Measurements from ENCODE around the gene METTL27. TPM values are rescaled to one million over a fixed set of nuclear protein-coding genes. Genes with fewer than 3 reads are reported as not detected.

METTL27 gene
- polyA plus RNA-seq, 3 donors, result 1.1 to 2.1 (median 1.2) TPM

GRCh38 chr7:73829921-73830680 is 12.2 kb downstream of the METTL27 start:
- no peak overlapping the region for H3K4me3 ChIP-seq (replicated peaks in 1 of 3; ENCODE audit: low read depth in 2 of 3, low read length in 3 of 3)
- H3K27ac Mint-ChIP-seq, result no peak overlapping the region
- no peak for DNase-seq
- peaks cover 45% of the 10 kb centered on the region for H3K4me1 Mint-ChIP-seq
- H4K20me1 ChIP-seq (ENCODE audit: insufficient read depth, low read length), result no peaks in the 10 kb centered on the region
- WGBS (ENCODE audit: insufficient coverage), result 88% methylated on average over 4 of the region's 13 CpGs
- no peaks in the 10 kb centered on the region for H3K9me3 ChIP-seq (replicated peaks in 1 of 2; ENCODE audit: control insufficient read depth in 1 of 2, insufficient read depth in 1 of 2, low read length in 2 of 2)
- H3K36me3 ChIP-seq (replicated peaks in 1 of 2; ENCODE audit: control insufficient read depth in 1 of 2, insufficient read depth in 2 of 2, low read length in 2 of 2), result no peaks in the 10 kb centered on the region
- peak overlapping the region in 1 of 2 donors; percentile 13 for H3K4me3 Mint-ChIP-seq
- no peaks in the 10 kb centered on the region for H3K79me2 ChIP-seq (ENCODE audit: insufficient read depth, low read length)
- no peak for TF ChIP-seq CTCF (IDR thresholded peaks at IDR 0.05)
- peaks cover 38 to 51% of the 10 kb centered on the region in 2 donors for H3K4me1 ChIP-seq (ENCODE audit: control insufficient read depth in 1 of 2, insufficient read depth in 2 of 2, low read length in 2 of 2)
- no peak overlapping the region for H2AFZ ChIP-seq (ENCODE audit: insufficient read depth, low read depth, low read length, poor library complexity, severe bottlenecking)
- H3K9ac ChIP-seq (ENCODE audit: insufficient read depth, low read length, poor library complexity, severe bottlenecking), result no peak overlapping the region
- no peak overlapping the region for H3K27ac ChIP-seq (ENCODE audit: low read depth in 1 of 2, low read length in 2 of 2)
- intact Hi-C loops (cut with micrococcal nuclease), result loop anchor here in 1 of 2 donors (5.0 to 10.0 kb wide), 2 partner anchors 32 to 55 kb away; partner anchors contain the start of genes CLDN3 and TMEM270
- H3K36me3 Mint-ChIP-seq, result peaks cover 0 to 2% of the 10 kb centered on the region in 2 donors
- H3K27me3 ChIP-seq (ENCODE audit: control insufficient read depth in 2 of 2, insufficient read depth in 2 of 2, low read length in 2 of 2), result peaks cover 0 to 17% of the 10 kb centered on the region in 2 donors
- no peak overlapping the region for H3K4me2 ChIP-seq (replicated peaks; ENCODE audit: extremely low read depth, low read length, poor library complexity, severe bottlenecking)
- H3K9me3 Mint-ChIP-seq, result peaks cover 0 to 2% (median 0%) of the 10 kb centered on the region in 7 donors
- peaks cover 24 to 39% (median 29%) of the 10 kb centered on the region in 3 donors for H3K27me3 Mint-ChIP-seq (ENCODE audit: low read depth in 3 of 3)

GRCh38 chr7:73829505-73829904 is 12.8 kb downstream of the METTL27 start:
- no peak overlapping the region for H2AFZ ChIP-seq (ENCODE audit: insufficient read depth, low read depth, low read length, poor library complexity, severe bottlenecking)
- peaks cover 0 to 2% of the 10 kb centered on the region in 2 donors for H3K36me3 Mint-ChIP-seq
- H3K4me3 Mint-ChIP-seq, result peak overlapping the region in 1 of 2 donors; percentile 13
- whole genome bisulfite sequencing (ENCODE audit: insufficient coverage), result 89% methylated on average over 7 of the region's 7 CpGs
- H3K4me3 ChIP-seq (replicated peaks in 1 of 3; ENCODE audit: low read depth in 2 of 3, low read length in 3 of 3), result no peak overlapping the region
- H3K4me2 ChIP-seq (replicated peaks; ENCODE audit: extremely low read depth, low read length, poor library complexity, severe bottlenecking), result no peak overlapping the region
- no peaks in the 10 kb centered on the region for H3K9me3 ChIP-seq (replicated peaks in 1 of 2; ENCODE audit: control insufficient read depth in 1 of 2, insufficient read depth in 1 of 2, low read length in 2 of 2)
- TF ChIP-seq CTCF (IDR thresholded peaks at IDR 0.05), result no peak
- no peaks in the 10 kb centered on the region for H3K79me2 ChIP-seq (ENCODE audit: insufficient read depth, low read length)
- H3K27me3 ChIP-seq (ENCODE audit: control insufficient read depth in 2 of 2, insufficient read depth in 2 of 2, low read length in 2 of 2), result peaks cover 0 to 17% of the 10 kb centered on the region in 2 donors
- H3K9me3 Mint-ChIP-seq, result peaks cover 0 to 2% (median 0%) of the 10 kb centered on the region in 7 donors
- no peaks in the 10 kb centered on the region for H4K20me1 ChIP-seq (ENCODE audit: insufficient read depth, low read length)
- intact Hi-C loops (cut with micrococcal nuclease), result loop anchor here in 1 of 2 donors (5.0 to 10.0 kb wide), 2 partner anchors 33 to 55 kb away; partner anchors contain the start of genes CLDN3 and TMEM270
- no peak overlapping the region for H3K27ac Mint-ChIP-seq
- H3K27me3 Mint-ChIP-seq (ENCODE audit: low read depth in 3 of 3), result peaks cover 26 to 45% (median 31%) of the 10 kb centered on the region in 3 donors
- no peaks in the 10 kb centered on the region for H3K36me3 ChIP-seq (replicated peaks in 1 of 2; ENCODE audit: control insufficient read depth in 1 of 2, insufficient read depth in 2 of 2, low read length in 2 of 2)
- H3K4me1 ChIP-seq (ENCODE audit: control insufficient read depth in 1 of 2, insufficient read depth in 2 of 2, low read length in 2 of 2), result peaks cover 38 to 51% of the 10 kb centered on the region in 2 donors
- no peak overlapping the region for H3K9ac ChIP-seq (ENCODE audit: insufficient read depth, low read length, poor library complexity, severe bottlenecking)
- no peak for DNase-seq
- H3K4me1 Mint-ChIP-seq, result peaks cover 45% of the 10 kb centered on the region
- H3K27ac ChIP-seq (ENCODE audit: low read depth in 1 of 2, low read length in 2 of 2), result no peak overlapping the region
